ENCODE measurements around the gene ZBTB42.

Gene ZBTB42

GRCh38 chr14:104782808-104783139, 18.1 kb upstream of the ZBTB42 start:
- DNase-seq (ENCODE audit: low read depth in 2 of 2), result no peak

DNA sequence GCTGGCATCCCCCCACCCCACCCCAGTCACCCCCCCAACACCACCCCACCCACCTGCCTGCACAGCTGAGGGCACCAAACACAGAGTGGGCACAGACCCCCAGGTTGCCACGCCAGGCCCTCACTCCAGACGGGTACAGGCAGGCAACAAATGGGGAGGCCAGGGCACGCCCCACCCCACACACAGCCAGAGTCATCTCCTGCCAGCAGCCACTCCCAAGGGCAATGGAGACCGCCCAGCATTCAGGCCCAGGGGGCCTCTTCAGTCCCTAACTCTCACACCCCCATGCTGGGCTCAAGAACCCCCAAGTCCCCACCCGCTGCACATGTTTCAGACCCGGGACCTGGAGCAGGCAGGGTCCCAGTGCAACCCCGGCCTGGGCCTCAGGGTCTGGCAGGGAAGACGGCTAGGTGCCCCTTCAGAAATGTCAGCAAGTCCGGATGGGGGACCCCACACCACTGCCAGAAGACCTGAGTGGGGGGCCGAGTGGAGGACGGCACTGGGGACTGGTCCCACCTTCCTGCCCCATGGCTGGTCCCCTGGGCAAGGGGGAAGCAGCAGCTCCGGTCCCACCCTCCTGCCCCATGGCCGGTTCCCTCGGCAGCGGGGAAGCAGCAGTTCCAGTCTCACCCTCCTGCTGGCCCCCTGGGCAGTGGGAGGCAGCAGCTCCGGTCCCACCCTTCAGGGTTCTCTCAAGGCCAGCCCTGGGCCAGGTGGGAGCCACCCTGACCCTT, 17.2 kb upstream of the ZBTB42 start:
- no peak for DNase-seq (ENCODE audit: low read depth in 2 of 2)

DNA sequence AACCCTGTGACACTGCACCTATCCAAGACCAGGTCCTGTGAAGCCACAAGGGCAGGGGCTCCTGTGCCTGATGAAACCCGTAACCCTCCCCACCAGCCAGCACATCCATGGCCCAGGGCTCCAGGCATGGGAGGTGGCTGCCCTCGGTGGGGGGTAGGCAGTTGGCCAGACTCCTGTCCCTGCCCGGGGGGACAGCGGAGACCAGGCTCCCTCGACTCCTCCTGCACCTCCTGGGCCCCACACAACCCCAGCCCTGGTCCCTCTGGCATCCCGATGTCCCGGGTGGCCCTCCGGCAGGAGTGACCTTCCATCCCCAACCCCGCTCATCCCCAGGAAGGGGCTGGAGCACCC, 16.7 kb upstream of the ZBTB42 start:
- no peak for DNase-seq (ENCODE audit: low read depth in 2 of 2)

DNA sequence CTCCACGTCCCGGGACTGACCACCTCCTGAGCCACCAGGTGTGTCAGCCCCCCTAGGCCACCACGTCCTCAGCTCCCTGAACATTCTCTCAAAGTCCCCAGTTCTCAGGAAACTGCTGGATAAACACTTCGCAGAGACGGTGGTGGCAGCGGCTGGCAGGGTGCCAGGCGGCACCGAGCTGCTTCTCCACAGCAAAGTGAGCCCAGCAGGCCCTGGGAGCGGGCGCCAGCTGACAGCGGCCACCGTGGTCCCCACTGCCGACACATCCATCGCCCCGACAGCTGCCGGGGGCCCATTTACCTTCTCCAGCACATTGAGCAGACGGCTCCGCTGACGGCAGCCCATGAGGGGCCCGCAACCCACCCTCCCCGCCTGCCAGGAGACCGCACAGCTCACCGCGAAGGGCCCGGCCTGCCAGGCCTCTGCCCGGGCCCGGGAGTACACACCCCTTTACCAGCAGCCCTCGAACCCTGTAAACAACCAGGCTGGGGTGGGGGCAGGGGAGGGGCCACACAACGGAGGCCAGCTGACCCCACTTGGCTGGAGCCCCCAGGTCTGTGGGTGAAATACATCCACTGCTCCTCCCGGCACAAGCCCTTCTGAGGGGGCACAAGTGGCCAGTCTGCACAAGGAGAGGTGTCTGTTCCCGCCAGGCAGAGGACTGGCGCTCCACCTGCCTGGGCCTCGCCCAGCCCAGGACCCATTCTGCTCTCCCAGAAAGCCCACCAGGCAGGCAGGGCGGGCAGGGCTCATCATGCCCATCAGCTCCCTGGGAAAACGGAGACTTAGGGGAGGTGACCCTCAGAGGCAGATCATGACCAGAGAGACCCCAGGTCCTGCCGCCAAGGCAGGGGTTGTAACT, 15.8 kb upstream of the ZBTB42 start:
- DNase-seq (ENCODE audit: low read depth in 2 of 2), result no peak

DNA sequence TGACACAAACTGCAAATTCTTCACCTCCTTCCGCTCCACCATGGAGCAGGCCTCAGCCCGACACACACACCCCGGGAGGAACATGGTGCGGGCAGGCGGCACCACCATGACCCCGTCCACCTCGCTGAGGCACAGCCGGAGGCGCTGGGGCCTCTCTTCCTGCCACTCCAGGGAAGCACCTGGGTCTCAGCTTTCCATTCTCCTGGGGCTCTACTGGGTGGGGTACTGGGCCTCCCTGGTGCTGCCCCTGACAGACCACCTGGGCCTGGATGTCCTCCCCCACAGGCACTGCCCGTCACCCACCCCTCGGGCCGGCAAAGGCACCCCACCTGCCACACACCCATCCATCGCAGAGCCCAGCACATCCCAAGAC, 15.2 kb upstream of the ZBTB42 start:
- DNase-seq (ENCODE audit: low read depth in 2 of 2), result no peak

DNA sequence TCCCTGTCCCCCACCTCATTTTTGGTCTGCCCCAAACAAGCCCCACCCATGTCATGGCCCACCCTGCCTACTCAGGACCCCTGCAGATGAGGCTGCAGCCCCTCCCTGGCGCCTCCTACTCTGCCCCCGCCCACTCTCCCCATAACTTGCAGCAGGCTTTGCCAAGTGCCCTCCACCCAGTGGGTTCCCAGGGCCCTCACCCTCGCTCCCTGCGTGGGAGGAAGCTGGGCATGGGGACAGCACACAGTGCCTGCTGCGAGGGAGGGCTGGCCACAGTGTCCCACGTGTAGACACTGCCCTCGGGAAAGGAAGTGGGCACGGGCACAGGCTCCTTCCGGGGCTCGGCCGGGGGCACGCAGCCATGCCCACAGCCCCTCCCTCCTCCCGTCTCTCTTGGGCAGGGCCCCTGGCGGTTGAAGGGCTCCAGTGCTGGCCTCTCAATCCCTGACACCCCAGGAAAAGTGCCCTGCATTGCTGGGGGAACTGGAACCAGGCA, 14.8 kb upstream of the ZBTB42 start:
- DNase-seq (ENCODE audit: low read depth in 2 of 2), result no peak

DNA sequence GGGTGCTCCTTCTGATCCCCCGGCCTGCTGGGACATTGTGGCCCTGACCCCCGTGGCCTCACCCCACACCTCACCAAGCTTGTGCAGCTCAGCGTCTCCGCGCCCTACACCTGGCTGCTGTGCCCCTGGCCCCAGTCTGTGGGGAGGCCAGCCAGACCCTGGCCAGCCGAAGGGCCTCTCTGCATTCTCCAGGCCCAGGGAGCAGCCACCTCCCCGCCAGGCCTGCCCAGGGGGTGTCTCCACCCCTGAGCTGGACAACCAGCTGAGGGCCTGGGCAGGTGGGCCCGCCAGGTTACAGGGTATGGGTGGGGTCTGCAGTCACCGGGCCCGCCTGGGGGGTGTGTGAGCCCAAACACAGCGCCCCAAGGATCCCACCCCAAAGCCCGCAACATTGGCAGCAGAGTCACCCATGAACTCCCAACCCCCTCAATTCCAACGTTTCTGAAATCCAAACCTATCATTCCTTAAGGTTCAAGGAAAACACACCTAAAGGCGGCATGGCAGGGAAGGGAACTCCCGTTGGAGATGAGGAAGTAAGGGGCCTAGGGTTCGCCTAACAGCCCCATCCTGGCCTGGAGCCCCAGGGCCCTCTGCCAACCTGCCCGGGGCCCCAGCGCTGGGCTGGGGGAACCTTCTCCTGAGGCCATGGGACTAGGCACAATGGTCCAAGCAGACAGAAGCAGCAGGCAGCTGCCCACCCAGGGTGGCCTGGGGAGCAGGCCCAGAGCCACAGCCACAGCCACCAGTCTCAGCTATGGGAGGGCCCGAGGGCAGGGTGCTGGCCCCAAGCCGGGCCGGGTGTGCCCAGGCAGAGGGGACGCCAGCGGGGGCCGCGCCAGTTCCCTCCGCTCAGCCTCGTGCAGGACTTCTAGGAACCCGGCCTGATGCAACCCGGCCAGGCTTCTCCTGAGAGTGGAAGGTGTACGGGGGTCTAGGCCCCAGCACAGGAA, 13.9 kb upstream of the ZBTB42 start:
- no peak for DNase-seq (ENCODE audit: low read depth in 2 of 2)

DNA sequence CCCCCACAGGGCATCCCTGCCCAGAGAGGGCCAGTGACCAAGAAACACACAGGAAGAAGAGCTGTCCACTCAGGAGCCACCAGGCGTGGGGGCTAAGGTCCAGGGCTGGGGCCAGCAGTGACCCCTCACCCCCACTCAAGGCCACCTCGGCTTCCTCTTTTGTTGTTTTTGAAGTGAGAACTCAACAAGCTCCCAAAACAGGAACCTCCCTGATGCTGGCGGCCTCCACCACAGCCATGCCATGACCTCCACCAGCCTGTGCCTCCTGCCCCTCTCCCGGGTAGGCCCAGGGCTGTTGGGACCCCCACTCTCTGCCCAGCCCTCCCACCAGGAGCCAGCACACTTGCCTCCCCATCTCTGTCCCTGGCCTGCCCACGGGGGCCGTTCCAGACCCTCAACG, 13.2 kb upstream of the ZBTB42 start:
- no peak for DNase-seq (ENCODE audit: low read depth in 2 of 2)

DNA sequence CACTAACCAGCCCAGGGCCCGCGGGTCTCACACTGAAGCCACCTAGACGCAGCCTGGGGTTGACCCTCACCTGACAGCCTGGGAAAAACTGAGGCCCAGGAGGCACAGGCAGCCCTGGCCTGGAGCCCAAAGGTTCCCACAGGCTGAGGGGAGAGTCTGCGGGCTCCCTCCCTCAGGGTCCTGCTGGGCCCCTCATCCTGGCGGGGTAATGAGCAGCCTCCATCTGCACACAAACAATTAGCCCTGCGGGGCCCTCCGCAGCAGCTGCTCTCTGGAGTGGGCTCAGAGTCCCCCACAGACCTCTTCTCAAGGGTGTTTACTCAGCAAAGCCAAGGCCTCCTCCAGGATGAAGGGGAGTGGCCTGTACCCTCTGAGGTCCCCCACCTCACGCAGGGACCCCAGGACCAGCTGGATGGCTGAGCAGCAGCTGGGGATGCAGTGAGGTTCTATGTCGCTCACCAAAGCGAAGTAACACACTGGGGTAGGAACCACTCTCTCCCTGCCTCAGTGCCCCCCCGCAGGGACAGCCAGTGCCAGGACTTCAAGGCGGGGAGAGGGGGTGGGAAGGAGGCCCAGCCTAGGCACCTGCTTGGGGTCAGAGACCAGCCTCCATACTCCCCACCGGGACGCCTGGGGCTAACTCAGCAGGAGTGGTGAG, 12.6 kb upstream of the ZBTB42 start:
- no peak for DNase-seq (ENCODE audit: low read depth in 2 of 2)

GRCh38 chr14:104788873-104789663, 11.8 kb upstream of the ZBTB42 start:
- no peak for DNase-seq (ENCODE audit: low read depth in 2 of 2)

GRCh38 chr14:104789752-104790743, 10.9 kb upstream of the ZBTB42 start:
- no peak for DNase-seq (ENCODE audit: low read depth in 2 of 2)

DNA sequence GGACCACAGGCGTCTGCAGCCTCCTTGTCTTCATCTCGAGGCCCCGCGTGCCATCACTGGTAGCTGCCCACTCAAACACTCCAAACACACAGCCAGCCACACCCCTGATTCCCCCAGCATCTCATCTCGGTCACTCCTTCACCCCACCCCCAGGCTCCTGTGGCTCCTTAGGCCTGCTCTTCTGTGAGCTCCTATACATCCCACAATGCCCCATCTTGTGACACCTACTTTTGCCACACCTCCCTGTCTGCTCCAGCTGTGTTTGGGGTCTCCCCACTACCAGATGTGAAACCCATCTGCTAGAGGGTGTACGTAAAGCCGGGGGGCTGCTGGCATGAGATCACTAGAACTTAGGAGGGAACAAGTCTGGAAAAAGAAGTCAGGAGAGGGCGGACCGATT, 9.5 kb upstream of the ZBTB42 start:
- no peak for DNase-seq (ENCODE audit: low read depth in 2 of 2)

DNA sequence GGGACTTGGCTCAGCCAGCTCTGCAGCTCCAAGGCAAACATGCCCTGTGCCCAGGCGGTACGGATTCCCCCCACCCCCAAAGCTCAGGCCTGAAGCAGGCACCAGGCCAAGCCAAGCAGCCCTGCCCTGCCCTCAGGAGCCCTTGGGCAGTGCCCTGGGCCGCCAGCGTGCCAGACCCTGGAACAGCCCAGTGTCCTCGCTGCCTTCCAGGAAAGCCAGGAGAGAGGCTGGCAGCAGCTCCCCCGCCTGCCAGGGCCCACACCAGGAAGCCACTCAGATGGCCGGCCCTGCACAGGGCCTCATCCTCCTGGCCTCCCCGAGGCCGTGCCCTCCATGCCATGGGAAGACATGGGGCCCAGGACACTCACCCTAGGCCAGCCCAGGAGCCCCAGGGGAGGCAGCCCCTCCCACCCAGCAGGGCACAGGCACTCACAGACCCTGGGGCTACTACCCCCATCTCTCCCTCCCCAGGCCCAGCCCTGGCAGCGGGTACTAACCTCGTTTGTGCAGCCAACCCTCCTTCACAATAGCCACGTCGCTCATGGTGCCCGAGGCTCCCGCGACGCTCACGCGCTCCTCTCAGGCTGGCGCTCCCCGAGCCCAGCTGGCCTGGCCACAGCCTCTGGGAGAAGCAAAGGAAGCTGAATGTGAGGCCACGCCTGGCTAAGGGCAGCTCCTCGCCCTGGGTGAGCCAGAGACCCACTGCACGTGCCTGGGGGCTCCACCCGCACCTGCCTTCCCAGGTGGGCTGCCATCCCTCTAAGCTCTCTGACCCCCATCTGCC, 8.6 kb upstream of the ZBTB42 start:
- no peak for DNase-seq (ENCODE audit: low read depth in 2 of 2)

DNA sequence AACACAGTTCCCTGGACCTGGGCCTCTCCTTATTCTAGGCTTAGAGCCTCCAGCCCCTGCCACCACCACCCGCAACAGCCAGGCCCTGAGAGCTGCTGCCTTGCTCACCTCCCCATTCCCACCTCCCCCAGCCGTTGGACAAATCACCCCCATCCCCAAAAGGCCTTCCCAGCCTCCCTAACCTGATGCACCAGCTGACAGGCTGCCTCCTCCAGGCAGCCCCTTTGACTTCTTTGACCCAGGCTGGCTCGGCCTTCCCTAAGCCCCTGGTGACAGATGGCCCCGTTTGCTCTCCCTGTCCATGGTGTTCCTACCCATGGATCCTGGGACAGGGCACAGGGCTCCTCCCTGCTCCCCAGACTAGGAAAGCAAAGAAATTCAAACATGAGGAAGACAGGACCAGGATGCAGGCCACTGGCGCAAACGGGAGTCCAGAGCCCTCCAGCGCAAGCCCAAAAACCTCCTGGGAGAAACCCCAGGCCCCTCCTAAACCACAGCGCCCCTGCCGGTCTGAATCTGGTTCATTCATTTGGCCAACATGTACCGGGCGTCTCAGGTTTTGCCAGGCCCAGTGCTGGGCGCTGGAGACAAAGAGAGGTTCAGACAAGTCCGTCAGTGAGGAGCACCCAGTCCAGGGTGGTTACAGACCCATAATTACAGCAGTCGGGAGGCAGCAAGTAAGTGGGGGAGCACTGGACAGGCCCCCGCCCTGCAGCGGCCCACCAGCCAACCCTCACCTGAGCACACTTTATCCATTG, 7.8 kb upstream of the ZBTB42 start:
- DNase-seq (ENCODE audit: low read depth in 2 of 2), result no peak

DNA sequence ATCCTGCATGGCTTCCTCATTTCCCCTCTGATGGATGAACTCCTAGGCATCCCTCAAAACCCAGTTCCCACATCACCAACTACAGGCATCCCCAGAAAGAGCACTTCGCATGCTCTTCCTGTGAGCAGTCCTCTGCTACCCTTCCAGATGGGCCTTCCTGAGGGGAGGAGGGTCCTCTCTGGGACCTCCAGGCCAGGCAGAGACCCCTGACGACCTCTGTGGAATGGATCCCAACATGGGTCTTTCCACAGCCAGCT, 7.3 kb upstream of the ZBTB42 start:
- DNase-seq (ENCODE audit: low read depth in 2 of 2), result no peak

GRCh38 chr14:104794099-104794498, 6.8 kb upstream of the ZBTB42 start:
- DNase-seq (ENCODE audit: low read depth in 2 of 2), result peak; percentile 54 to 55

DNA sequence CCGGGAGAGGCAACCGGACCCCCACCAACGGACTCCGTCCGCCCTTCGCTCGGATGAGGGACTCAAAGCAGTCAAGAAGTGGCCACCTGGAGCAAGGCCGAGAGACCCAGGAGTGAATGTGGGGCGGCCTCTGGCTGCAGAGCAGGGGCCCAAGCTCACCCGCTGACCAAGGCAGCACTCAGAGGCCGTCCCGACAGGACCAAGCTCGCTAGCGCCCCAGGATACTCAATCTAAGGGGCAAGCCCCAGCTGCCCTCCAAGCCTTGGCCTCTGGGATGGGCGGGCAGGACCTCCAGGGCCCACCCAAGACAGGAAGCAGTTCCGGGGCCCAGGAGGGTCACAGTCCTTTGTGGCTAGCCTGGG, 6.3 kb upstream of the ZBTB42 start:
- DNase-seq (ENCODE audit: low read depth in 2 of 2), result no peak

DNA sequence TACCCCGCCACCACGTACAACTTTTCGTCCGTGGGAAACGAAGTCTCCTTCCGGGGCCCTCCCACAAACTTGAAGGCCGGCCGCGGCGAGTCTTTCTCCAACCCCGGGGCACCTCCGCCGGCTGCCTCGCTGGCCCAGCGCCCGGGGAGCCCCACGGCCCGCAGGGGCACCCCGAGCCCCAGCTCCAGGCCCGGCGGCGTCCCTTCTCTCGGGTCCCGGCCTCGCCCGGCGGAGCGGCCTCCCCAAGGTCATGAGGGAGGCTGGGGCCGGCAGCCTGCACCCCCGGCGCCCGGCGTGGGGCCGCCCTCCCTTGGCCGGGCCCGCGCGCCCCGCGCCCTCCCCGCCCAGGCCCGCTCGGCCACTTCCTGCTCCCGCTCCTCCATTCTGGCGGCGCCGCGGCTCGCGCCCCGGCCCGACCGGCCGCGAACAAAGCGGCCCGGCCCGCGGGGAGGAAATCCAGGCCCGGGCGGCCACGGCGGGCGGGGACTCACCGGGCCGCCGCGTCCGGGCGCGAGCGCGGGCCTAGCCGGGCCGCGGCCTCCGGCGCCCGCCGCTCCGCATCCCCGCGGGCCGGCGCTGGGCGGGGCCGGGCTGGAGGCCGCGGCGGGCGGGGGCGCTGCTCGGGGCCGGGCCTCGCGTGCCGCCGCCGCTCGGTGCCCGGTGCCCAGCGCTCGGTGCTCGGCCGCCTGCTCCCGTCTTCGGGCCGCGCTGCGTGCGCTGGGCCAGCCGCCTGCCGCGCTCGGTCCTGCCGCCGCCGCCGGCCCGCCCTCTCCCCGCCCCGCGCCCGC, 5.7 kb upstream of the ZBTB42 start, which contains the start of gene AKT1:
Gene AKT1 (minus strand): TSS at position 756 of the 788 bp plus-strand sequence. CDS start 3,105 bp downstream, outside the sequence.
- no peak for DNase-seq (ENCODE audit: low read depth in 2 of 2)

Data from stimulated activated CD8-positive, alpha-beta memory T cell treated with anti-CD3 and anti-CD28 coated beads, Interleukin-15, amount 100 ng/mL, for 48 hours (primary cell).